HUES48 (cell line): ENCODE results near the gene ZNF304.
A peak's percentile ranks its signal among the peaks of the same experiment; 100 is the strongest.

ENCODE experiments used
- H3K27ac ChIP-seq: one replicate; pipeline ENCODE4 v1.7.0; 2013; ENCODE audit warnings: low read depth, low read length, inconsistent platforms
- H3K27me3 ChIP-seq: 2 replicates; pipeline ENCODE4 v1.6.1; 2013; ENCODE audit warnings: mild to moderate bottlenecking, low read length; ENCODE audit not compliant: control insufficient read depth, insufficient read depth
- H3K36me3 ChIP-seq: 2 replicates; pipeline ENCODE4 v1.6.1; 2013; ENCODE audit warnings: low read length; ENCODE audit not compliant: control insufficient read depth, insufficient read depth
- H3K4me1 ChIP-seq: 2 replicates; pipeline ENCODE4 v1.6.1; 2013; ENCODE audit warnings: mild to moderate bottlenecking, low read length; ENCODE audit not compliant: control insufficient read depth, insufficient read depth
- H3K4me3 ChIP-seq: 2 replicates; pipeline ENCODE4 v1.5.1; 2013; ENCODE audit warnings: mild to moderate bottlenecking, low read depth, low read length
- H3K9ac ChIP-seq: 2 replicates; pipeline ENCODE4 v1.6.1; 2013; ENCODE audit warnings: mild to moderate bottlenecking, low read depth, low read length, moderate library complexity
- H3K9me3 ChIP-seq: 2 replicates; pipeline ENCODE4 v1.6.1; 2013; ENCODE audit warnings: low read length; ENCODE audit not compliant: control insufficient read depth, insufficient read depth

ZNF304 gene

DNA sequence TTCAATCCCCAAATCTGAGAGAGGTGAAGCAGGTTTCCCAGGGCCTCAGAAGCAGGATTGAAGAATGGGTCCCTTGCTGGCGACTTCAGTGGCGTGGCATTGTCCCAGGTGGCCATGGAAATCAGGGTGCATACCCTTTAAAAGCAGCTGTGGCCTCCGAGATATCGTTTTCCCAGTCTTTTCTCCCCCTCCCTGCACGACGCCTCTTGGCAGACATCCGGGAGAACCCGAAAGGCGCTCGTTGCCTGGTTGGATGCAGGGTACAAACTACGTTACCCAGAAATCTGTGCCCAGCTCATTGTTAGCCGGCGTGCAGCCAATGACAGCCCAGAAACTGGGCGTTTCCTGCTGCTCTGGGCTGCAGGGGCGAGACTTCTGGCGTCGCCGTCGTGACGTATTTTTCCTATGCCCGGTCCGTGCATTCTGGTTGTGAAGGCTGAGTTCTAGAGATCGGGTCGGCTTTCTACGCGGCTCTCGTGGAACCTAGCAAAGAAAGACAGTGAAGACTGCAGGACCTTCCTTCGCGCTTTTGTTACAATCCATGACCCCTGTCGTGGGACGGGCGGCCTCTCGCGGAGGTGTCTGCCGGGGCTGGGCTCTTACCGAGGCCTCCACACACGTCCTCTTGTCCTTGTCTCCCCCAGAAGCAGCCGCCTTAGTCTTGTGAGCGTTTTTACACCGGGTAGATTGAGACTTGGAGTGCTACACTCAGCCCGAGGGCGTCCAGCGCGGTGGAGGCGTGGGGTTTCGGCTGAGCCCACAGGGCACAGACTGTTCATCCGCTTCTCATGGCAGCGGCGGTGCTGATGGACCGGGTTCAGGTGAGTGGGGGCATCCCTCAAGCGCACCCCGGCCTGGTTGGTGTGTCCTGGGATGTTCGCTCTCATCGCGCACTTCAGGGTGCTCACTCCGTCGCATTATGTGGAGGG lies at the start of gene ZNF304:
Gene ZNF304 (plus strand): TSS at position 395 of the 929 bp plus-strand sequence. CDS start 394 bp downstream, at position 789.
- H3K36me3 ChIP-seq: peaks cover 31% of the 10 kb centered on the region
- H3K27me3 ChIP-seq: no peaks in the 10 kb centered on the region
- peak within 1 kb of the TSS; percentile 97 for H3K4me3 ChIP-seq
- H3K4me1 ChIP-seq: 0 out of 2 replicates have a peak, but pooled peaks cover 2% of the 10 kb centered on the region
- H3K9me3 ChIP-seq: no peaks in the 10 kb centered on the region
- peak within 1 kb of the TSS; percentile 51 for H3K27ac ChIP-seq
- peak within 1 kb of the TSS; percentile 81 for H3K9ac ChIP-seq

GRCh38 chr19:57302020-57302465 lies 49.0 kb upstream of the ZNF304 start:
- peaks cover 43% of the 10 kb centered on the region for H3K36me3 ChIP-seq
- no peak overlapping the region for H3K9ac ChIP-seq
- no peaks in the 10 kb centered on the region for H3K4me1 ChIP-seq
- no peak overlapping the region for H3K4me3 ChIP-seq
- peak overlapping the region; percentile 7 for H3K27ac ChIP-seq
- H3K27me3 ChIP-seq: no peaks in the 10 kb centered on the region
- H3K9me3 ChIP-seq: no peaks in the 10 kb centered on the region

DNA sequence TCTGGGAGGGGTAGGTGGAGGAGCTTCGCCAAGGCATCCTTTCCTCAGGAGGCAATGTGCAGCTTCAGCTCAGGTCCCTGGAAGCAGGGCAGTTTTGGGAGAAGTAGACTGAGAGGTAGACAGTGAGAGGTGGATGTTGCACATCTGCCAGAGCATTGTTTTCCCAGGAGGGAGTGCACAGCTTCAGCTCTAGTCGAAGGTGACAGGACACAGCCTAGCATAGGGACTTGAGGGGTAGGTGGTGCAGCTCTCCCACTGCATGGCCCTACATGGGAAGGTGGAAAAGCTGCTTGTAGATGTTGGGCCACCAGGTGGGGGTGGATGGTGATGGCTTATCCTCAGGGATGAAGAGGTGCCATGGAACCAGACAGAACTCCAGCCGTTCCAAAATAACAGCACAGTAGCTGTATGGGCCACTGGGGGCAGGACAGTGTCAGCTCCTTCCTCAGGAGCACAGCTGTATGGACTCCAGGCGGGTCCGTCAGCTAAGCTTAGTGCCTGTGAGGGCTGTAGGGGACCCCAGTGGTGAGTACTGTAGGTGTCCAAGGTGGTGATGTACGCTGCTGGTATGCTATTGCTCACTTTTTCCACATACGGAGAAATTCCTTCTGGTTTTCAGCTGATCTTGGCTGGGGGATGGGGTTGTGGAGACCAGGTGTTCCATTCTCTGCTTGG lies 48.2 kb upstream of the ZNF304 start:
- no peaks in the 10 kb centered on the region for H3K4me1 ChIP-seq
- no peak overlapping the region for H3K4me3 ChIP-seq
- no peak overlapping the region for H3K9ac ChIP-seq
- H3K36me3 ChIP-seq: peaks cover 35% of the 10 kb centered on the region; the same call in 1 of the 2 replicates
- no peaks in the 10 kb centered on the region for H3K27me3 ChIP-seq
- H3K9me3 ChIP-seq: no peaks in the 10 kb centered on the region
- peak overlapping the region; percentile 7 for H3K27ac ChIP-seq

DNA sequence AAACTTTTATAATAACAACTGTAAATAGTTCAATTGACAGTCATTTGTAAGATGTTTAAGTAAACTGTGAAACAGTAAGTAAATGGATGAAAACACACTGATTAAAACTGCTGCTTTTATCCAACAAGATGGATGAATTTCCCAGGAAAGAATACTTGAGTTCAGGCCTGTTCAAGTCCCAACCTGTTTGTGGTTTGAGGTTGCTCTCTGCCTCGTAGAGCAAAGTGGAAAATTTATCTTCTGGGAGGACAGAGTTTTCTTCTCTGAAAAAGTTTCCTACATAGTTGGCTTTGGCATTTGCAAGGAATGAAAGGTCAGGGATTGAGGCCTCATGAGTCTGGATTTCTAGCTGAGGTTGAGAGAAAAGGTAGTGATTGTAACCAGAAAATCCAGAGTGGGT lies 46.0 kb upstream of the ZNF304 start:
- Histone ChIP-seq H3K4me3 (no peak overlapping the region), H3K27ac (no peak overlapping the region), H3K9me3 (no peaks in the 10 kb centered on the region), H3K27me3 (no peaks in the 10 kb centered on the region), H3K4me1 (no peaks in the 10 kb centered on the region), H3K36me3 (peaks cover 25% of the 10 kb centered on the region; the same call in 1 of the 2 replicates), H3K9ac (no peak overlapping the region)

GRCh38 chr19:57308514-57308913 lies 42.6 kb upstream of the ZNF304 start:
- H3K27ac ChIP-seq: no peak overlapping the region
- H3K4me1 ChIP-seq: no peaks in the 10 kb centered on the region
- no peak overlapping the region for H3K9ac ChIP-seq
- no peak overlapping the region for H3K4me3 ChIP-seq
- no peaks in the 10 kb centered on the region for H3K27me3 ChIP-seq
- no peaks in the 10 kb centered on the region for H3K9me3 ChIP-seq
- H3K36me3 ChIP-seq: peaks cover 4% of the 10 kb centered on the region; the same call in 1 of the 2 replicates

- Histone ChIP-seq H3K4me3 (no peak overlapping the region), H3K9ac (no peak overlapping the region), H3K9me3 (no peaks in the 10 kb centered on the region), H3K36me3 (no peaks in the 10 kb centered on the region), H3K27ac (no peak overlapping the region), H3K4me1 (no peaks in the 10 kb centered on the region), H3K27me3 (no peaks in the 10 kb centered on the region)
Observed at GRCh38 chr19:57310792-57311191, 40.3 kb upstream of the ZNF304 start.

GRCh38 chr19:57314146-57314545 lies 36.9 kb upstream of the ZNF304 start:
- Histone ChIP-seq H3K9me3 (no peaks in the 10 kb centered on the region), H3K27me3 (no peaks in the 10 kb centered on the region; the same call in 1 of the 2 replicates), H3K36me3 (no peaks in the 10 kb centered on the region), H3K4me3 (no peak overlapping the region), H3K4me1 (peaks cover 8% of the 10 kb centered on the region; the same call in 1 of the 2 replicates), H3K27ac (no peak overlapping the region), H3K9ac (no peak overlapping the region)

DNA sequence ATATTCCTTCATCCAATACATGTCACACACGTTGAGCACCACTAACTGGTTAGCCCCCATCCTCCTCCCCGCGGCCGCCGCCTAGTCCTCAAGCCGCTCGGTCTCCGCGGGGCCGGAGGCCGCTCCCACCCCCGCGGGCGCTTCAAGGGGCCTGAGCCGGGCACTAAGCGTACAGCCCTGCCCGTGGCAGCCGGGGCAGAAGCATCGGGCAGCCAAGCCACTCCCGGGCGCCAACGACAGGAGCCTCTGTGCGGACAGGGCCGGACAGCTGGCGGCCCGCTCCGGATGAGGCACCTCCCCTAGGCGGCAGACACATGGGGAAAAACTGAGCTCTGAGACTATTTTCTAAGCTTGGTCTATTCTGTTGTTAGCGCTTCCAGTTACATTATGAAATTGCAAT lies 33.6 kb upstream of the ZNF304 start:
- Histone ChIP-seq H3K9ac (no peak overlapping the region), H3K4me3 (no peak overlapping the region), H3K9me3 (no peaks in the 10 kb centered on the region), H3K27me3 (no peaks in the 10 kb centered on the region; the same call in 1 of the 2 replicates), H3K27ac (no peak overlapping the region), H3K4me1 (peaks cover 21% of the 10 kb centered on the region), H3K36me3 (no peaks in the 10 kb centered on the region)

GRCh38 chr19:57319869-57320179 lies 31.2 kb upstream of the ZNF304 start:
- H3K4me3 ChIP-seq: peak overlapping the region; percentile 87
- H3K27ac ChIP-seq: peak overlapping the region; percentile 92
- peak overlapping the region; percentile 2; the same call in 1 of the 2 replicates for H3K9ac ChIP-seq

DNA sequence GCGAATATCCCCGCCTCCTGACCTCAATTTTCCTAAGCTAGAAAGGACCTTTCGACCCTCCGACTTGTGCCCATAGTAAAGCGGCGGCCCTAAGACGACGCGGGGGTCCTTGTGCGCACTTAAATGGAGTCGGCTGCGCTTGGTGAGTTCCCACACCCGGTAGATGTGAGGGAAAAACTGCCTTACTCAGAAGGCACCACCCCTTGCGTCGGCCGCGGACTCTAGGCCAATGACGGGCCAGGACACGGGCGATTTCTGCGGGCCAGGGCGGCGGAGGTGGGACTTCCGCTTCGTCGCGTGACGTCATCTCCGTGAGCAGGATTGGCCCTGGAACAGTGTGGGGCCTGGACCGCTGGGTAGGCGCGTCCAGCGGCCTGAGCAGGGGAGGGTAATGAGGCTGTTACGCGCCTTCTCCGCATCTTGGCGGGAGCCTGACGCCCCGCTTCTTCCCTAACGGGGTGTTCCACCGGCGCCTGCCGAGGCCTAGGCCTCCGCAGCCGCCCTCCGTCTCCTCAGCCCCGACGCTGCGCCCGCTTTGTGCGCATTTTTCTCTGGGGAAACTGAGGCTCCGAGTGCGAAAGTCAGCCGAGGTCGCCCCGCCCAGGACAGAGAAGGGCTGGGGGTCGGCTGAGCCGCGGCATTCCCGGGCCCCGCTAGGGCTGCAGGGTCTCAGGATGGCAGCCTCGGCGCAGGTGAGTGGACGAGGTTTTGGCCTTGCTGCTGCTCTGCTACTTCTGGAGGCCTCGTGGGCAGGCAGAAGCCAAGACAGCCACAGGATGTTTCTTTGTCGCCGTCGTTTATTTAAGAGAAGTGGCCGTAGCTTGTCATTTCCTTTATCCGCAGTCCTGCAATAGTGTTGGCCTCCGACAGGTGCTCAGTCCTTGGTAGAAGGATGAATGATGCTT lies 30.6 kb upstream of the ZNF304 start, which contains the start of gene ZNF543:
Gene ZNF543 (plus strand): TSS at position 293 of the 905 bp plus-strand sequence. CDS start 382 bp downstream, at position 675.
- Histone ChIP-seq H3K36me3 (peaks cover 20% of the 10 kb centered on the region), H3K4me1 (peaks cover 21% of the 10 kb centered on the region), H3K9ac (peak within 1 kb of the TSS; percentile 68), H3K9me3 (no peaks in the 10 kb centered on the region), H3K27ac (peak within 1 kb of the TSS; percentile 92), H3K4me3 (peak within 1 kb of the TSS; percentile 87), H3K27me3 (no peaks in the 10 kb centered on the region; the same call in 1 of the 2 replicates)

More at GRCh38 chr19:57319869-57320179, 31.2 kb upstream of the ZNF304 start:
- Histone ChIP-seq H3K9me3 (no peaks in the 10 kb centered on the region), H3K36me3 (peaks cover 14% of the 10 kb centered on the region), H3K4me1 (peaks cover 21% of the 10 kb centered on the region), H3K27me3 (no peaks in the 10 kb centered on the region; the same call in 1 of the 2 replicates)
